Embryonic facial prominence (tissue), 1 donor: Measurements from ENCODE around the gene NF1.
A peak's percentile ranks its signal among the peaks of the same experiment; 100 is the strongest.
"Not testable (repeated sequence)": the region's sequence is repeated elsewhere in the genome, so short reads cannot be mapped to it uniquely, and the experiment has no call there.

Experiments used
- DNase-seq: peaks from one replicate; pipeline ENCODE4 v3.0.0-alpha.2; 2016; ENCODE audit errors: extremely low spot score

NF1 gene

DNA sequence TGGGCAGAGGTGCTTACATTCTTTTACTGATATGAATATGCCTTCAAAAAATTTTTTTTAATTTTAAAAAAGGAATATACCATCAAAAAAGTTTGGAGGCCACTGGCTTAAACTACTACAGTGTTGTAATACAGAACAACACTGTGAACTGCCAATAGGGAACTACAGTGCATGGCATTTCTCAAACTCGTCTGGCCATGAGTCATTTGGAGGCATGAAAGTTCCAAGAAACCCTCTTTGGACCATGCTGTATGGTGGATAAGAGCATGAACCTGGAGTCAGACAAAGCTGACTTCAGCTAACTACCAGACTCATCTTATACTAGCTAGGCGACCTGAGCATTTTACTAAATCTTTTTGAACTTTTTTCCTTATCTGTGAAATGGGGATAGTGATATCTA lies 9.2 kb upstream of the NF1 start:
- no peak for DNase-seq

DNA sequence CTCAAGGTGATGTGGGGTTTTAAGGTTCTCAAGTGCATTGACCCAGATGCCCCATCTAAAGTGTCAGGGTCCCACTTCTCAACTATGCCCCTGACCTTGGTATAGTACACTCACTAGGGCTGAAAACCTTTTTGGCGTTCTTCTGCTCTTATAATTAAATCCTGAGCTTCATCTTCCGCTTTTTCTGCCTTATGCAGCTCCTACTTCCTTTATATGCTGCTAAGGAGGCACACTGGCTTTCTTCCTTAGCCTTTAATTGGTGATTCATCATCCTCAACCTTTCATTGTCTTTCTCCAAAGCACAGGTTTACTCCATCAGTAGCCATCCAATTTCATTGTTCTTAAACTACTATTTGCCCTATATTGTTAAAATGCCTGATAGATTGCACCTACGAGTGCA lies 5.3 kb upstream of the NF1 start:
- no peak for DNase-seq

DNA sequence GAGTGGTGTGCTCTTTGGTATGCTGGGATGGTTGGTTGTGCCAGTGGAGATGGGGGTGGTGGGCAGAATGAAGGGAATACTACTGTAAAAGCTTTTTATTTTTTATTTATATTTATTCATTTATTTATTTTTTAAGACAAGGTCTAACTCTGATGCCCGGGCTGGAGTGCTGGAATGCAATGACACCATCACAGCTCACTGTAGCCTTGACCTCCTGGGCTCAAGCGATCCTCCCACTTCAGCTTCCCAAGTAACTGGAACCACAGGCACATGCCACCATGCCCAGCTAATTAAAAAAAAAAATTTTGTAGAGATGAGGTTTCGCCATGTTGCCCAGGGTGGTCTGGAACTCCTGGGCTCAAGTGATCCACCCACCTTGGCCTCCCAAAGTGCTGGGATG lies 4.1 kb upstream of the NF1 start:
- not testable (repeated sequence) for DNase-seq

DNA sequence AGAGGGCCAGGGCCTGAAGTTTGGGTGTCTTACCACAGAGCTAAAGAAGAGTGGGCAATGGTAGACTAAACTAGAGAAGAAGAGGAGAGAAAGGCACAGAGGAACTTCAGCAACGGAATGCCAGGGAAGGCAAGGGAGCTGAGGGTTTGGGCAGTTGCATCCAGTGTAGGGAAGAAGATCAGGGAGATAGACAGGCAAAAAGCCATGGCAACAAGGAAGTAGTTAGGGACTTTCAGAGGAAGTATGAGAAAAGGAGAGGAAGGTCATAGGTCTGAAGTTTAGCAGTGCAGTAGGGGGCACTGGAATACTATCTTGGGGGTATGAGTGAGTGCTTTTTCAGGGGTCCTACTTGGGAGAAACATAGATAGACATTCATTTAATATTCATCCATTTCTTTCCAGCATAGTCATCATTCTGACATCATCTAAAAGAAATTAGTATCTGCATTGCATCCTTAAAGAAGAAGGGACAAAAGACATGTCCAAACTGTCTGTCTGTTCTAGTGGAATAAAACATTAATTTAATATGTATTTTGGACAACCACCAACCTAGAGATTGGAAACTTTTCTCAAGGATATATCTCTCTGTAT lies 2.2 kb upstream of the NF1 start:
- DNase-seq: no peak

DNA sequence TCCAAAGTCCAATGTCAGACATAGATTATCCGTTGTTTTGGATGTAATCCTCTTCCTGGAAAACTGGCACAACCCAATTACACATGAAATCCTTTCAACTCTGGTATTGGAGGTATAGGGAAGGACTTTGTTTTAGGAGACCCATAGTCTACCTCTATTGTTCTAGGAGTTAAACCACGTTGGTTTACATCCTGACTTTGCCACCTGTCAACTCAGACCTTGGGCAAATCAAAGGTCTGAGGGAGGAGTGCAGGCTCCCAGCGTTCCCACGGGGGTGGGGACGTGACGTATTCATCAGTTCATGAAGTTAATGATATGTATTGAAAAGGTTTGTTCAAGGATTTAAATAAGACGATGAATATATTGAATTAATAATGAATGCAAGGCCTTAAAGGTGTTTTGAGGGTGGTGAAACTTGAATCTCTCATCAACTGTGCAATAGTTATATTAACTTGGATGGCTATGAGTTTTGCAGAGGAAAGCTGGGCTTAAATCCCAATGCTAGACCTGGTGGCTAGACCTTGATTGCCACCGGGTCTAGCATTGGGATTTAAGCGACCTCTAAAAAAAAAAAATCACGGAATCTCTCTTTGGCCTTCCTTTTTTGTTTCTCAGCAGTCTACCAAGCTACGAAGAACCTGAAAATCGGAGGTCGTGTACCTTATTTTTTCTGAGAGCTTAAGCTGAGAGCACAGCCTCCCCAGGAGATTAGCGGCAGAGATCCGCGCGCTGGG lies 744 bp upstream of the NF1 start:
- DNase-seq: no peak

DNA sequence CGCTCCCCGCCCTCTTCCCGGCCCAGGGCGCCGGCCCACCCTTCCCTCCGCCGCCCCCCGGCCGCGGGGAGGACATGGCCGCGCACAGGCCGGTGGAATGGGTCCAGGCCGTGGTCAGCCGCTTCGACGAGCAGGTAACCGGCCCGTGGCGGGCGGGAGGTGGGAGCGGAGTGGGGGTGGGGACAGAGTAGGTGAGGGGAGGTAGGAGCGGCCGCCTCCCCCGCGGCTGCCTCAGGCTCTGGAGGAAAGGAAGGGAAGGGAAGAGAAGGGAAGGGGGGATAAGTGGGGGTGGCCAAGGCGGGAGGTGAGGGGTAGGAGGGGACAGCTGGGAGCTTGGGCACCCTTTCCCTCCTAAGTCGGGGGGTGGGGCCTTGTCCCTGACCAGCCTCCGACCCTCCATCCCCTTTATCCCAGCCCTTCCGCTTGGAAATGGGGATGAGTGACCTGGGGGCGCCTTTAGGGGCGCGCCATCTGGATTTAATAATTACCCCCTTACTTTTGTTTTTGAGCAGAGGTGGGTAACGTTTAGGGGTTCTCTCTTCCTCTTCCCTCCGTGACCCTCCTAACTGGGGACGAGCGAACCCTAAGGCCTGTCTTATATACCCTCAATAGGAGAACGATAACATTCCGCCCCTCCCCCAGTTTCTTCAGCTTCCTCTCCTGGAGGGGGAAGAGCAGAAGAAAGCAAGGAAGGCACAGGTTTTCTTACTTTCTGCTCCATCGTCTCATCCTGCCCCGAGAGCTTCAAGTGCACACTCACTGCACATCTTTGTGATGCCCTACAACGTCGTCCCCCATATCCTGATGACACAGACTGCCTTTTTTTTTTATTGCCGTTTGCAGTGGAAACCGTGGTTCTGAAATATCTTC lies 694 bp downstream of the NF1 start:
- DNase-seq: peak; percentile 31

DNA sequence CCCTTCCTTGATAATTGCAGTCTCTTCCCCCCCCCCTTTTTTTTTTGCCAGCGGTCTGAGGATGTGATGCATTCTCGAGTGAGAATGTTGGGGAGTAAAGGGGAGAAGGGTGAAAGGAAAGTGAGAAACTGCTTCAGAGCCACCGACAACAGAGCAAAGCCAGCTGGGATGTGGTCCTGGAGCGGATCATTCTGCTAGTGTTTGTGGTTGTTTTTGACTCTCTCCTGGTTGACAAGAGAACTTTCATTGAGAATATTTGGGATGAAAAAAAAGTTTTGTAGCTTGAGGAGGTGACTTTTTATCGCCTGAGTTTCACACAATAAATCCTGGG lies 1.3 kb downstream of the NF1 start:
- no peak for DNase-seq

DNA sequence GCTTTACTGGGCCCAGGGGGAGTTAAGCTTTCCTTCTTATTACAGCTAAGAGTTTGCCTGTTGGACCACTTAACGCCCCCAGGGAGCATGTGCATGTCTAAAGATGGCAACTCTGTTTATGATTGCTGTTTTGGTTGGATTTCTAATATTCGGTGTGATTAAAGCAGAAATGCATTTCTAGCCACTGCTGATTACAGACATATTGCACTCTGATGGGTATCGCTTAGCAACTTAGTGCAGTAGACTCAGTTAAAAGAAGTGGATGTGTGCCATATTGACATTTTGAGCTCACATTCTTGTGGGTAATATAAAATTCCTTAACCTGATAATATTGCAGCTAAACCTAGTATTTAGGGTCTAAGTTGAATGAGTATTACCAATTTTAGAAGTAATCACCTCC lies 4.2 kb downstream of the NF1 start:
- DNase-seq: no peak

DNA sequence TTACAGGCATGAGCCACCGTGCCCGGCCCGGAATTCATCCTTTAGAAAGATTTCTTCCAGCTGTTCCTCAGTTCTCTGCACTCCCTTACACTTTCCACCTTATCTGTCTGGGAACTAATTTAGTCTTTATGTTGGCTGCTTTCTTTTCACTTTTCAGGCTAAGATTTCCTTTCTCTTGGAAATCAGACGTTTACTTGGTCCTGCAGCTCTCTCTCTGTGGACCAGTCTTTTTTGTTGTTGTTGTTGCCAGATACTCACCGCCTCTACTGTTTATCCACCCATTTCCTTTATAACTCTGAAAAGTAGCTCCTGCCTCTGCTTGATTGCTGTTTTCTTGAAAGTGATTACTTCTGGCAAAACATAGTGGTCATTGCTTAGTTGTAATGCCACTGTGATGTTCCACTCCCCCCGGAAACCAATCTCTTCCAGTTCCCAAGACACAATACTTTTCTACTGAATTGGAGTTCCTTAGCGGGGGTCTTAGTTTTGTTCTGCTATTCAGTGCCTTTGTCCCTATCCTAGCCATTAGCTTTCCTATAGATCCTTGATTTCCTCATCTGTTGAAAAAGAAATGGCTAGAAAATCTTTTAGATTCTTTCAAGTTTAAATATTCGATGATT lies 6.2 kb downstream of the NF1 start:
- DNase-seq: no peak

DNA sequence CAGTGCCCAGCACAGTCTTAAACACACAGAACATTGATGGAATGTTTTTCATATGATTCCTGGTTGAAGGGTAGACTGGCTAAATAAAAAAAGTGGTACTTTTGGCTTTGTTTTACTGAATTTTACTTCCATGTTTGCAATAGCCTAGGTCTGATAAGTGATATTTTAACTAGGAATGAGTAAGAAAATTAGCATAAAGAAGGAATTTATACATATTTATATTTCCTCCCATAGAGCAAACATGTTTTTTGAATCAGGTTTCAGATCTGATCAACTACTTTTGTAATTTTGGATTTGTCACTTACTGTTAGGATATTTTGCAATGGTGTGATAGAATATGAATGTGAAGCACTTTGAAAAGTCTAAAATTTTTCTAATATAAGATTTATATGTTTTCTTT lies 7.2 kb downstream of the NF1 start:
- no peak for DNase-seq

DNA sequence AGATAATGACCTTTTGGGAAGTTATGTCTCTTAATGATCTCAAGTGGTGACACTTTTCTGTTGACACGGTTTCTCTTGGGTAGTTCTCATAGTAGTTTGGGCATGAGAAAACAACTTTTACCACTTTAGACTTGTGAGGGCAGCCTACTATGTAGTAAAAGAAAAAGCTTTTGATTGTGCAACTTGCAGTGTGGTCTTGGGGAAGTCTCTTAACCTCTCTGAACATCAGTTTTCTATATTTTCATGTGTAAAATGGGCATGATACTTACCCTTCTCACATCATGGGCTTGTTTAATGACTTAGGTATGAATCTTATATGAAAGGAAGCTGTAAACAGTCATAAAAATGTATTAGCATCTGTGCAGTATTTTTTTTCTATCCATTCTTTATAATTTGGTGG lies 11.2 kb downstream of the NF1 start:
- no peak for DNase-seq

DNA sequence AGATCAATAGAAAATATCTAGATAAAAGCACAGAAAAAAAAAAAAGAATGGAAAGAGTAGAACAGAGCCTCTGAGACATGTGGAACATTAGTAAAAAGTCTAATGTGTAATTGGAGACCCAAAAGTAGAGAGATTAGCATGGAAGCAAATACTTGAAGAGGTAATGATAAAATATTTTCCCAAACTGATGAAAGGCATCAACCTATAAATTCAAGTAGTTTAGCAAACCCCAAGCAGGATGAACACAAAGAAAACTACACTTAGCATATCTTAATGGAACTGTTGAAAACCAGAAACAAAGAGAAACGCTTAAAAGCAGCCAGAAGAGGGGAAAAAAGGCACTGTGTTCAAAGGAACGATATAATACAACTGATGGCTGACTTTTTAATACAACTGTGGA lies 16.4 kb downstream of the NF1 start:
- no peak for DNase-seq

DNA sequence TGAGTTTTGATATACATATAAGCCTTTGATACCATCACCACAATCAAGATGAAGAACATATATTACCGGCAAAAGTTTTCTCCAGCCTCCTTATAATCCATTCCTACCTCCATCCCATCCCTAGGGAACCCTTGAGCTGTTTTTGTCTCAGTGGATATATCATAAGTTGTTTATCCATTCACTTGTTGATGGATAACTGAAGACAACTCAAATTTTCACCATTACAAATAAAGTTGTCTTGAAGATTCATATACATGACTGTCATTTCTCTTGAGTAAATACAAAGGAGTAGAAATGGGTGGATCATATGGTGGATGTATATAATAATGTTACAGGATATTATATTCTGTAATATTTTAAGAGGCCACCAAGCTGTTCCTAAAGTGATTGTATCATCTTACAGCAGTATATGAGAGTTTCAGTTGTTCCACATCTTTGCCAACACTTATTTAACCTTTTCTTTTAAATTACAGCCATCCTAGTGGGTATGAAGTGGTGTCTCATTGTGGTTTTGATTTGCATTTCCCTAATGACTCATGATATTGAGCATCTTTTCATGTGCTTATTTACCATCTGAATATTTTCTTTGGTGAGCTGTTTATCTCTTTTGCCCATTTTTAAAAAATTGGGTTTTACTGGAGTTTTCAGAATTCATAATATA lies 17.4 kb downstream of the NF1 start:
- DNase-seq: no peak

DNA sequence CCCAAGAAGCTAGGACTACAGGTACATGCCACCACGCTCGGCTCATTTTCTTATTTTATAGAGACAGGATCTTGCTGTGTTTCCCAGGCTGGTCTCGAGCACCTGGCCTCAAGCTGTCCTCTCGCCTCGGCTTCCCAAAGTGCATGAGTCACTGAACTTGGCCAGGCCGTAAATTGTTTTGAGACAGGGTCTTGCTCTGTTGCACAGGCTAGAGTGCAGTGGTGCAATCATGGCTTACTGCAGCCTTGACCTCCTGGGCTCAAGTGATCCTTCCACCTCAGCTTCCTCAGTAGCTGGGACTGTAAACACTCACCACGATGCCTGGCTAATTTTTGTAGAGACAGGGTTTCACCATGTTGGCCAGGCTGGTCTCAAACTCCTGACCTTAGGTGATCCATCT lies 18.6 kb downstream of the NF1 start:
- DNase-seq: not testable (repeated sequence)

DNA sequence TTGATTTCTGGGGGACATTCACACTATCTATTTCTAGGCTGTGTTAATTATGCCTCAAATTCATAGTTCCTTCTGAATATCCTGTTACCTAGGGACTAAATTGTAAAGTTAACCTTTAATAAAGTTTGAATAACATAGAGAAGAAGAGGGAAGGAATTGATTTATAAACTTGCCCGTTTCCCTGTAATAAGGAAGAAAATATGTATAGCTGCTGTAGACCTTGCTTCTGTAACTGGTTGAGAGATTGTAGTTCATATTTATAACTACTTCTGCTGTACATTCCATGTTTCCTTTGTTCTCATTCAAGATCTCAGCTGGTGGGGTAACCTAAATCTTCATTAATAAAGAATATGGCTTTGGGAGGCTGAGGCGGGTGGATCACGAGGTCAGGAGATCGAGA lies 19.2 kb downstream of the NF1 start:
- no peak for DNase-seq

DNA sequence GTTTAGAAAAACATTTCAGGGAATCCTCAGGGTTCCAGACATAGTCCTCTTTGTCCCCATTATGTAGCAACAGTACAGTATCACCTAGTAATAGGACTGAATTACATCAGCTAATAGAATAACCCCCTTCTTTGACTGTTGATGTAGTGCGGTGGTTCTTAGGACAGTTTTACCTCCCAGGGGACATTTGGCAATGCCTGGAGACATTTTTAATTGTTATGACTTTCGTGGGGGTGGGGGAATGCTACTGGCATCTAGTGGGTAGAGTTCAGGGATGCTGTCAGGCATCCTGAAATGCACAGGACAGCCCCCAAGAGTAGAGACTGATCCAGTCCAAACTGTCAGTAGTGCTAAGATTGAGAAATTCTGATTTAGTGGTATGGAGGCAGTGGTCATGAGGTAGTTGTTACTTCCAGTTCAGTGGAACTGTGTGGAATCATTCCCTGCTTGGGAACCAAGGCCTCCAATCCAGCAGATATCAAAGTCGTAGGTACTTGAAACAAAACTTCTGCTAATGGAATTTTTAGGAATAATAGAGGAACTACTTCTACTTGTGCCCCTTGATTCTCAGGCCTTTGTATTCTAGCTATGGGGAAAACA lies 20.3 kb downstream of the NF1 start:
- no peak for DNase-seq

DNA sequence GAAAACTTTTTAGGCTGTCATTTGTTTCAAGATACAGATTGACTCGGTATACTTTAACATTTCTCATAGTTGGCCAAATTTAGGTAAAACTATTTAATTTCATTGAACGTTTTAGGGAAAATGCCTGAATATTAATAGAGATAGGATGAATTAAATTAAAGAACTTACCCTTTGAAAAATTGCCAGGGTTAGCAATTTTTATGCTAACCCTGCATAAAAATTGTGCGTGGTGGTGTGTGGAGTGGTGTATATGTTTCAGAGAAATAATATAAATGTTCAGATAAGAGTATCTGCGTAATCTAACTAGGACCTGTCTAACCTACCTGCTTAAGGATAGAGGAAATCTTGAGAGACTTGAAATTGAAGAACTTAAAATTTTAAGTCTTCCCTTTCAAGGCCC lies 21.4 kb downstream of the NF1 start:
- no peak for DNase-seq

DNA sequence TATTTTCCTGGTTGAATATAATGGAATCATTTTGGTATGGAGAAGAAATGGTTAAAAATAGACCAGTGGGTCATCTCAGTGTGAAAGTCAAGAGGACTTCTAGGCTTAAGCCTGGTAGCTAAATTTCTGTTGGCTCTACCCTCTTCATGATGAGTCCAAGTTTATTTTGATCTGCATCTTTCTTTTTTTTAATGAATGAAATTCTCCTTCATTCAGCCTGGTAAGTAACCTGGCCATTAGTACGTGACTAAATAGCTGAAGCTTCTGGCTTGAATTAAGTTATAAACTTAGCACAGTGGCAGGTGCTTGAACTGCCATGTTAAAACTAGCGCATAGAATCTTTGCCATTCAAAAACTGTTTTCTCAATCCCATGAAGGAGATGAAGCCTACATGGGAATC lies 28.0 kb downstream of the NF1 start:
- no peak for DNase-seq

DNA sequence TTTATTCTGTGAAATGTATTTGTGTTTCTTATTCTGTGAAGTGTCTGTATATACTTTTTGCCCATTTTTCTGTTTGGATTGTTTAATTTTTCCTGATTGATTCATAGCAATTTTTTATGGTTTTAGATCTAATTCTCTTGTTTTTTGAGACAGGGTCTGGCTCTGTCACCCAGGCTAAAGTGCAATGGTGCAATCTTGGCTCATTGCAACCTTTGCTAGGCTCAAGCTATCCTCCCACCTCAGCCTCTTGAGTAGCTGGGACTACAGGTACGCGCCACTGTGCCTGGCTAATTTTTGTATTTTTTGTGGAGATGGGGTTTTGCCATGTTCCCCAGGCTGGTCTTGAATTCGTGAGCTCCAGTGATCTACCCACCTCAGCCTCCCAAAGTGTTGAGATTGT lies 31.5 kb downstream of the NF1 start:
- no peak for DNase-seq

DNA sequence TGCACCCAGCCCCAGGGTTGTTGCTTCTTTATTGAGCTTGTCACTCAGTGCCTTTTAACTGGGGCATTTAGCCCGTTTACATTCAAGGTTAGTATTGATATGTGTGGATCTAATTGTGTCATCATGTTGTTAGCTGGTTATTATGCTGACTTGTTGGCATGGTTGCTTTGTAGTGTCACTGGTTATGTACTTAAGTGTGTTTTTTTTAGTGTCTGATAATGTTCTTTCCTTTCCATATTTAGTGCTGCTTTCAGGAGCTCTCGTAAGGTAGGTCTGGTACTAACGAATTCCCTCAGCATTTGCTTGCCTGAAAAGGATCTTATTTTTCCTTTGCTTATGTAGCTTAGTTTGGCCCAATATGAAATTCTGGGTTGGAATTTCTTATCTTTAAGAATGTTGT lies 33.5 kb downstream of the NF1 start:
- no peak for DNase-seq

DNA sequence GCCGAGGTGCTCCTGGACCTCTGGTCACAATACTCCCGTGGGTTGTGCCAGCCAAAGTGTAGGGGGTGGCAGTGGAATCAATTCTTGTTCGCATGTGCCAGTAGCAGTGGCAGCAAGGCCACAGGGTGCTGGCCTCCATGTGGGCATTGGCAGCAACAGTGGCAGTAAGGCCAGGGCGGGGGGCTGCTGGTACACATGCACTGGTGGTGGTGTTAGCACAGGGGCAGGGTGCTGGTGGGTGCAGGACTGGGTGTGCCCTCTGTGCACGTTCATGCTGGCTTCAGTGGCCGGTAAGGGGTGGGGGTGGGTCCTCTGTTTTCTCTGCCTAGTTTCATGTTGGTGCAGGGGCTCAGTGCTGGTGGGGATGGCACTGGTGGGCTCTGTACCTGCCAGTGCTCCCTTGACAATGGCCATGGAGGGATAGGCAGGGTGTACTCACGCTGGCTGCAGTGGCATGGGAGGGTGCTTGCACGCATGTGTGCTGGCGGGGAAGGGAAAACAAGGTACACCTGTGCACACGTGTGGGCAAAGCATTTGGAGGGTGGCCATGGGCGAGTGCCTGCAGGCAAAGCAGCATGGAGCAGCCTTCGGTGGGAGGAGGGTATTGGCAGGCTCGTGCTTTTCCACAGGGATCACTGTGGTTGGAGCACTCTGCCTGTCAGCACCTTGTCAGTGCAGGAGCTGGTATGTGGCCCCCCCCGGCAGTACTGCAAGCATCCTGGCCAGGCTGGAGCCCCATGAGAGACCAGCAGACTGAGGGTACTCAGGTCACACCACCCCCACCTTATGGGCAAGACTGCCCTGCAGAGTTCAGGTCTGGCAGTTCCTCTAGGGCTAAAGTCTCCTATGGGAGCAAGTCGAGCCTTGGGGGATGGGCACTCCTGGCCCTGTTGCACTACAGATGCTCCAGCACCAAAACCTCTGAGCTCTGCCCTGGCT lies 35.8 kb downstream of the NF1 start:
- no peak for DNase-seq
